K562 (cell line): ENCODE results near the gene TP53BP2.

Experiments
- CTCF ChIP-seq, 3 experiments: IDR thresholded peaks in 2 of 3; conservative IDR thresholded peaks in 1 of 3; 2 replicates each; pipeline ENCODE4 v1.5.1; 2011 to 2012; ENCODE audit warnings: low read length in 3 of 3, mild to moderate bottlenecking in 3 of 3, control low read depth in 2 of 3, improper control_type of control experiment in 1 of 3, inconsistent platforms in 1 of 3, low read depth in 1 of 3, mixed read lengths in 1 of 3, moderate library complexity in 1 of 3; ENCODE audit not compliant: insufficient read depth in 2 of 3
- ELF1 ChIP-seq: fragments of 200-800 bp; sonication (Bioruptor generic); IDR thresholded peaks from 2 replicates; pipeline ENCODE4 v1.6.1; 2016; ENCODE audit warnings: missing genetic modification characterization, missing compliant biosample characterization
- EP300 ChIP-seq: IDR thresholded peaks from 2 replicates; pipeline ENCODE4 v1.6.1; 2012; ENCODE audit warnings: low read length, improper control_type of control experiment
- GABPA ChIP-seq: fragments of 200-800 bp; sonication (Bioruptor generic); conservative IDR thresholded peaks from 2 replicates; pipeline ENCODE4 v1.6.1; 2016; ENCODE audit warnings: low read depth, missing genetic modification characterization, missing compliant biosample characterization
- GABPB2 ChIP-seq: fragments of 250-450 bp; sonication (Bioruptor Pico); conservative IDR thresholded peaks from 2 replicates; pipeline ENCODE4 v1.5.1; 2021; ENCODE audit warnings: mild to moderate bottlenecking
- KDM1A ChIP-seq, 2 experiments: fragments of 450-650 bp; IDR thresholded peaks; 2 replicates each; pipeline ENCODE4 v1.6.1; 2016; ENCODE audit warnings: mild to moderate bottlenecking in 2 of 2
- NR3C1 ChIP-seq: sonication (generic); formaldehyde crosslinking; IDR thresholded peaks from 2 replicates; pipeline ENCODE4 v1.8.1; 2022; ENCODE audit warnings: missing genetic modification reagents
- PCBP1 ChIP-seq: fragments of 200-400 bp; formaldehyde crosslinking; IDR thresholded peaks from 2 replicates; pipeline ENCODE4 v1.6.1; 2018; ENCODE audit warnings: mild to moderate bottlenecking, low read depth, low read length; ENCODE audit not compliant: poor library complexity, severe bottlenecking
- POLR2AphosphoS5 ChIP-seq: IDR thresholded peaks from 2 replicates; pipeline ENCODE4 v1.6.1; 2011; ENCODE audit warnings: mild to moderate bottlenecking, low read depth, low read length, moderate library complexity; ENCODE audit not compliant: control insufficient read depth, insufficient read depth
- ZBTB11 ChIP-seq, 3 experiments: fragments of 200-800 bp in 1 of 3; fragments of 250-450 bp in 1 of 3; fragments of 450-650 bp in 1 of 3; sonication (Bioruptor Pico) in 1 of 3; sonication (Bioruptor generic) in 1 of 3; formaldehyde crosslinking in 1 of 3; IDR thresholded peaks; 2 replicates each; pipeline versions ENCODE4 v1.6.1 to v1.8.0; 2016 to 2022; ENCODE audit warnings: mild to moderate bottlenecking in 2 of 3, missing genetic modification characterization in 2 of 3, missing compliant biosample characterization in 1 of 3, moderate library complexity in 1 of 3

- TF ChIP-seq GABPB2 (CRISPR knock-in tag) (no peak), CTCF (IDR thresholded peaks at IDR 0.05 in 2 of 3, conservative IDR thresholded peaks at IDR 0.05 in 1 of 3; ENCODE audit: insufficient read depth in 2 of 3, low read depth in 1 of 3, low read length in 3 of 3) (no peak), ZBTB11 (CRISPR knock-in tag; IDR thresholded peaks at IDR 0.05) (no peak), NR3C1 (CRISPR knock-in tag) (no peak), PCBP1 (no peak), EP300 (no peak), ELF1 (tag) (no peak), POLR2AphosphoS5 (no peak), GABPA (tag) (no peak), KDM1A (IDR thresholded peaks at IDR 0.05) (no peak)
These were observed 5.5 kb downstream of the TP53BP2 start for GRCh38 chr1:223840254-223840653.
